ENCODE results near the gene KLK13. TPM values are rescaled to one million over a fixed set of nuclear protein-coding genes. Genes with fewer than 3 reads are reported as not detected.

The KLK13 gene
- total RNA-seq, 1 donor from 2014 or later = 1.1 TPM

GRCh38 chr19:51027126-51027806 is 37.6 kb downstream of the KLK13 start:
- H3K9me3 Mint-ChIP-seq (ENCODE audit: low read depth) = no peaks in the 10 kb centered on the region
- no peak overlapping the region for H3K27ac Mint-ChIP-seq
- no peak overlapping the region for H3K4me3 Mint-ChIP-seq (ENCODE audit: low read depth)
- H3K4me1 Mint-ChIP-seq (ENCODE audit: low read depth) = peaks cover 11% of the 10 kb centered on the region
- peaks cover 31% of the 10 kb centered on the region for H3K27me3 Mint-ChIP-seq
- TF ChIP-seq CTCF (IDR thresholded peaks at IDR 0.05; ENCODE audit: unreplicated experiment) = no peak
- no peaks in the 10 kb centered on the region for H3K36me3 Mint-ChIP-seq (ENCODE audit: insufficient read depth)
- DNase-seq (ENCODE audit: low spot score, unreplicated experiment) = no peak

- TF ChIP-seq CTCF (IDR thresholded peaks at IDR 0.05; ENCODE audit: unreplicated experiment) = no peak
- peaks cover 31% of the 10 kb centered on the region for H3K27me3 Mint-ChIP-seq
- DNase-seq (ENCODE audit: low spot score, unreplicated experiment) = no peak
- H3K4me3 Mint-ChIP-seq (ENCODE audit: low read depth) = no peak within 1 kb of the TSS
- no peaks in the 10 kb centered on the region for H3K9me3 Mint-ChIP-seq (ENCODE audit: low read depth)
- no peak within 1 kb of the TSS for H3K27ac Mint-ChIP-seq
- peaks cover 11% of the 10 kb centered on the region for H3K4me1 Mint-ChIP-seq (ENCODE audit: low read depth)
- no peaks in the 10 kb centered on the region for H3K36me3 Mint-ChIP-seq (ENCODE audit: insufficient read depth)
Observed at GRCh38 chr19:51026554-51026831, 38.4 kb downstream of the KLK13 start, which contains the start of gene KLK11. TSS of gene KLK11 (minus strand) at chr19:51026616. CDS start at chr19:51025631, 985 bp downstream.

- peaks cover 11% of the 10 kb centered on the region for H3K4me1 Mint-ChIP-seq (ENCODE audit: low read depth)
- H3K36me3 Mint-ChIP-seq (ENCODE audit: insufficient read depth) = no peaks in the 10 kb centered on the region
- no peak for DNase-seq (ENCODE audit: low spot score, unreplicated experiment)
- no peak overlapping the region for H3K27ac Mint-ChIP-seq
- no peaks in the 10 kb centered on the region for H3K9me3 Mint-ChIP-seq (ENCODE audit: low read depth)
- H3K27me3 Mint-ChIP-seq = peaks cover 34% of the 10 kb centered on the region
- H3K4me3 Mint-ChIP-seq (ENCODE audit: low read depth) = no peak overlapping the region
- TF ChIP-seq CTCF (IDR thresholded peaks at IDR 0.05; ENCODE audit: unreplicated experiment) = no peak
Observed at GRCh38 chr19:51025809-51026553, 38.9 kb downstream of the KLK13 start.

DNA sequence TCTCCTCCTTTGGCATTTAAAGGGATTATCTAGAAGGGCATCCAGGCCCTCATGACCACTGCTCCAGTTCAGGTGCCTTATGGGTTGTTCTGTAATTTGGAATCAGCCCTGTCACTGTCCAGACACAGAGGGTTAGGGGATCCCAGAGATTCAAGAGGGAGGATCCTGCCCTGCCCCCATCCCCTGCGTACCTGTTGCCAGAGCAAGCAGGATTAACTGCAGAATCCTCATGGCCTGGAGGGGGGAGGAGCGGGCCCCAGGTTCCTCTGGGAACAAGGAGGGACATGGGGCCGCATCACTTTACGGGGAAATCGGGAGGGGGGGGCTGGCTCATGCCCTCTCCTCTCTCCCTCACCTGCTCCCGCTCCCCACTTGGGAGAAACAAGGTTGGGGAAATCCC is 39.5 kb downstream of the KLK13 start:
- no peak overlapping the region for H3K4me3 Mint-ChIP-seq (ENCODE audit: low read depth)

DNA sequence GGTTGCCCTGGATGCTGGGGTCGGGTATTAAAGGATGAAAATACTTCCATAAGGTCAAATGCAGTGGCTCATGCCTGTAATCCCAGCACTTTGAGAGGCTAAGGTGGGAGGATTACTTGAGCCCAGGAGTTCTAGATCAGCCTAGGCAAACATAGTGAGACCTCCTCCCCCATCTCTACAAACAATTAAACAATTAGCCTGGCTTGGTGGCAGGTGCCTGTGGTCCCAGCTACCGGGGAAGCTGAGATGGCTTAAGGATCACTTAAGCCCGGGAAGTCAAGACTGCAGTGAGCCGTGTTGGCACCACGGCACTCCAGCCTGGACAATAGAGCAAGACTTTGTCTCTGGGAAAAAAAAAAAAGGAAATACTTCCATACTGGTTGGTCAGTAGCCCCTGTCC is 40.0 kb downstream of the KLK13 start:
- TF ChIP-seq CTCF (IDR thresholded peaks at IDR 0.05; ENCODE audit: unreplicated experiment) = no peak
- H3K27ac Mint-ChIP-seq = no peak overlapping the region
- H3K27me3 Mint-ChIP-seq = peaks cover 42% of the 10 kb centered on the region
- no peak overlapping the region for H3K4me3 Mint-ChIP-seq (ENCODE audit: low read depth)
- no peaks in the 10 kb centered on the region for H3K9me3 Mint-ChIP-seq (ENCODE audit: low read depth)
- DNase-seq (ENCODE audit: low spot score, unreplicated experiment) = no peak
- H3K36me3 Mint-ChIP-seq (ENCODE audit: insufficient read depth) = no peaks in the 10 kb centered on the region
- peaks cover 11% of the 10 kb centered on the region for H3K4me1 Mint-ChIP-seq (ENCODE audit: low read depth)

More for the DNA sequence above, 39.5 kb downstream of the KLK13 start:
- no peak for DNase-seq (ENCODE audit: low spot score, unreplicated experiment)
- Mint-ChIP-seq H3K4me1 (ENCODE audit: low read depth) (peaks cover 11% of the 10 kb centered on the region), H3K9me3 (ENCODE audit: low read depth) (no peaks in the 10 kb centered on the region), H3K27ac (no peak overlapping the region), H3K27me3 (peaks cover 38% of the 10 kb centered on the region), H3K36me3 (ENCODE audit: insufficient read depth) (no peaks in the 10 kb centered on the region)
- no peak for TF ChIP-seq CTCF (IDR thresholded peaks at IDR 0.05; ENCODE audit: unreplicated experiment)

All from progenitor cell of endocrine pancreas (in vitro differentiated cells).